GM12878 (cell line): ENCODE measurements around the gene RNF112.

Experiments
- CTCF ChIP-seq, 3 experiments: IDR thresholded peaks in 2 of 3; conservative IDR thresholded peaks in 1 of 3; 2 replicates each; pipeline ENCODE4 v1.5.1; 2011; ENCODE audit warnings: low read depth in 3 of 3, low read length in 3 of 3, mild to moderate bottlenecking in 3 of 3, control low read depth in 2 of 3, moderate library complexity in 2 of 3, inconsistent platforms in 1 of 3, mixed read lengths in 1 of 3; ENCODE audit not compliant: control insufficient read depth in 2 of 3, insufficient read depth in 1 of 3; ENCODE audit errors: extremely low read depth in 1 of 3
- EZH2 ChIP-seq: IDR thresholded peaks from 2 replicates; pipeline ENCODE4 v1.6.1; 2012; ENCODE audit warnings: low read depth, mild to moderate bottlenecking, control low read depth, inconsistent platforms, low read length, borderline replicate concordance; ENCODE audit not compliant: control insufficient read depth
- MAX ChIP-seq: IDR thresholded peaks from 2 replicates; pipeline ENCODE4 v1.6.1; 2012; ENCODE audit warnings: low read depth, low read length, improper control_type of control experiment
- MXI1 ChIP-seq: fragments of 150-350 bp; IDR thresholded peaks from 2 replicates; pipeline ENCODE4 v1.6.1; 2011; ENCODE audit warnings: low read depth, mild to moderate bottlenecking, inconsistent platforms, low read length, improper control_type of control experiment
- MYC ChIP-seq: IDR thresholded peaks from 2 replicates; pipeline ENCODE4 v1.6.1; 2011; ENCODE audit warnings: mild to moderate bottlenecking, low read length, moderate library complexity, inconsistent platforms; ENCODE audit not compliant: insufficient read depth, insufficient replicate concordance, insufficient read length, severe bottlenecking
- NRF1 ChIP-seq: conservative IDR thresholded peaks from 2 replicates; pipeline ENCODE4 v1.6.1; 2011; ENCODE audit warnings: mild to moderate bottlenecking, low read depth, low read length, improper control_type of control experiment
- POLR2A ChIP-seq: IDR thresholded peaks from 2 replicates; pipeline ENCODE4 v1.6.1; 2011; ENCODE audit warnings: low read depth, mild to moderate bottlenecking, low read length
- SREBF2 ChIP-seq: IDR thresholded peaks from 2 replicates; pipeline ENCODE4 v1.6.1; 2012; ENCODE audit warnings: mild to moderate bottlenecking, low read length
- ZBED1 ChIP-seq: IDR thresholded peaks from 2 replicates; pipeline ENCODE4 v1.6.1; 2016; ENCODE audit warnings: borderline replicate concordance
- ZBTB33 ChIP-seq: fragments of 450-650 bp; IDR thresholded peaks from 2 replicates; pipeline ENCODE4 v1.6.1; 2017; ENCODE audit warnings: mild to moderate bottlenecking
- ZNF274 ChIP-seq: IDR thresholded peaks from one replicate; pipeline ENCODE4 v1.8.0; 2011; ENCODE audit not compliant: insufficient read length, insufficient read depth
- TF ChIP-seq, protein P1 (sequence below): IDR thresholded peaks from 2 replicates; pipeline ENCODE4 v1.6.1; 2011; ENCODE audit warnings: low read depth, low read length, improper control_type of control experiment, borderline replicate concordance

DNA sequence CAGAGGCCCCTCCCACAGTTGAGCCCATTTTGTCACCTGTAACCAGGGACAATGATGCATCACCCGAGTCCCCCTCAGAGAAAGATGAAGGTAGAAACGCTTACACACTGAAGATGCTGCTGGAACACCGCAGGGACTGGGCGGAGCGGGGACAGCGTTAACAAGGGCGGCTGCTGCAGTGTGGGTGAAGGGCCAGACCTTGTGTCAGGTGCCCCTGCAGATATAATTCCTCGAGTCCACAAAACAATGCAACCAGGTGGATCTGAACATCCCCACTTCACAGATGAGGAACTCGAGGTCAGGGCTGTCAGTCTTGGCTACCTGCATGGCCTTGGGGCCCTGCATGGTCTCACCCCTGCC, 39.0 kb upstream of the RNF112 start:
- no peak for TF ChIP-seq ZBED1
- TF ChIP-seq ZNF274: no peak
- TF ChIP-seq CTCF (IDR thresholded peaks at IDR 0.05 in 2 of 3, conservative IDR thresholded peaks at IDR 0.05 in 1 of 3; ENCODE audit: control insufficient read depth in 2 of 3, extremely low read depth in 1 of 3, insufficient read depth in 1 of 3, low read depth in 3 of 3, low read length in 3 of 3): no peak
- TF ChIP-seq POLR2A: no peak
- no peak for TF ChIP-seq ZBTB33
- TF ChIP-seq EZH2: no peak
- no peak for TF ChIP-seq MXI1
- TF ChIP-seq MAX: no peak
- TF ChIP-seq SREBF2: no peak
- TF ChIP-seq, protein P1, sequence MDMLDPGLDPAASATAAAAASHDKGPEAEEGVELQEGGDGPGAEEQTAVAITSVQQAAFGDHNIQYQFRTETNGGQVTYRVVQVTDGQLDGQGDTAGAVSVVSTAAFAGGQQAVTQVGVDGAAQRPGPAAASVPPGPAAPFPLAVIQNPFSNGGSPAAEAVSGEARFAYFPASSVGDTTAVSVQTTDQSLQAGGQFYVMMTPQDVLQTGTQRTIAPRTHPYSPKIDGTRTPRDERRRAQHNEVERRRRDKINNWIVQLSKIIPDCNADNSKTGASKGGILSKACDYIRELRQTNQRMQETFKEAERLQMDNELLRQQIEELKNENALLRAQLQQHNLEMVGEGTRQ: no peak
- no peak for TF ChIP-seq MYC
- no peak for TF ChIP-seq NRF1
